B cell (primary cell): ENCODE results near the gene ABCB10. TPM values are rescaled to one million over a fixed set of nuclear protein-coding genes. Genes with fewer than 3 reads are reported as not detected.

Experiments used
- ATAC-seq: fragments of 200-7000 bp; cut with Tn5 transposase; one replicate; pipeline ENCODE4 v1.10.0; 2021; ENCODE audit warnings: low read depth, mild to moderate bottlenecking, moderate number of reproducible peaks, moderate library complexity
- CTCF ChIA-PET: fragments of 350-600 bp; sonication (Branson Sonifier 250); formaldehyde crosslinking; loops from one replicate; lab custom pipeline; 2021; ENCODE audit warnings: antibody characterized with exemption, inconsistent platforms; lab: Charles Lee
- POLR2A ChIA-PET: fragments of 350-600 bp; sonication (Branson Sonifier 250); formaldehyde crosslinking; loops from one replicate; lab custom pipeline; 2021; ENCODE audit warnings: antibody characterized with exemption; lab: Charles Lee
- DNase-seq: peaks from one replicate; pipeline ENCODE4 v3.0.0; 2013
- H2AFZ ChIP-seq: 2 replicates; pipeline ENCODE4 v1.6.1; 2012; ENCODE audit warnings: mild to moderate bottlenecking, low read depth, low read length; ENCODE audit not compliant: insufficient read depth, poor library complexity, severe bottlenecking
- H3K27ac ChIP-seq, 2 donors: 1 replicate in 1 of 2; 2 replicates in 1 of 2; pipeline ENCODE4 v1.5.1; 2012 to 2013; ENCODE audit warnings: low read length in 2 of 2, mild to moderate bottlenecking in 2 of 2, moderate library complexity in 1 of 2
- H3K27me3 ChIP-seq, 4 experiments: fragments of 200-600 bp in 1 of 4; sonication (generic) in 1 of 4; replicated peaks in 1 of 4; 1 replicate in 2 of 4; 2 replicates in 2 of 4; pipeline versions ENCODE4 v1.6.1 to v1.7.0; 2013 to 2016; ENCODE audit warnings: low read length in 3 of 4, mild to moderate bottlenecking in 2 of 4, mixed read lengths in 1 of 4, moderate library complexity in 1 of 4; ENCODE audit not compliant: insufficient read depth in 4 of 4, control insufficient read depth in 3 of 4; ENCODE audit errors: control extremely low read depth in 1 of 4
- H3K36me3 ChIP-seq, 2 experiments: replicated peaks in 1 of 2; 1 replicate in 1 of 2; 2 replicates in 1 of 2; pipeline versions ENCODE4 v1.6.1 to v1.7.1; 2013; ENCODE audit warnings: low read length in 1 of 2; ENCODE audit not compliant: insufficient read depth in 2 of 2, control insufficient read depth in 1 of 2; ENCODE audit errors: control extremely low read depth in 1 of 2, extremely low read depth in 1 of 2
- H3K4me1 ChIP-seq, 2 donors: fragments of 200-600 bp in 1 of 2; sonication (generic) in 1 of 2; 1 replicate in 1 of 2; 2 replicates in 1 of 2; pipeline versions ENCODE4 v1.5.1 to v1.6.1; 2013 to 2017; ENCODE audit warnings: low read length in 2 of 2; ENCODE audit not compliant: control insufficient read depth in 2 of 2, insufficient read depth in 2 of 2
- H3K4me2 ChIP-seq: replicated peaks from 2 replicates; pipeline ENCODE3; 2012; ENCODE audit warnings: mild to moderate bottlenecking, low read depth, low read length; ENCODE audit not compliant: poor library complexity, severe bottlenecking
- H3K4me3 ChIP-seq, 5 experiments: fragments of 200-600 bp in 1 of 5; sonication (generic) in 1 of 5; 1 replicate in 3 of 5; 2 replicates in 2 of 5; pipeline versions ENCODE4 v1.5.1 to v1.7.0; 2011 to 2016; ENCODE audit warnings: low read length in 4 of 5, mild to moderate bottlenecking in 4 of 5, low read depth in 2 of 5, control low read depth in 1 of 5, moderate library complexity in 1 of 5; ENCODE audit not compliant: insufficient read depth in 1 of 5; ENCODE audit errors: control extremely low read depth in 1 of 5, extremely low read depth in 1 of 5
- H3K79me2 ChIP-seq: fragments of 200-600 bp; sonication (generic); one replicate; pipeline ENCODE4 v1.6.0; 2016; ENCODE audit warnings: low read length; ENCODE audit not compliant: control insufficient read depth, insufficient read depth
- H3K9ac ChIP-seq: fragments of 200-600 bp; sonication (generic); 2 replicates; pipeline ENCODE4 v1.6.1; 2017; ENCODE audit warnings: mild to moderate bottlenecking, low read length, moderate library complexity
- H3K9me3 ChIP-seq, 3 donors: one replicate each; pipeline versions ENCODE4 v1.6.1 to v1.7.1; 2013; ENCODE audit warnings: low read length in 2 of 3; ENCODE audit not compliant: control insufficient read depth in 2 of 3, insufficient read depth in 1 of 3; ENCODE audit errors: control extremely low read depth in 1 of 3
- H4K20me1 ChIP-seq: 2 replicates; pipeline ENCODE4 v1.6.0; 2012; ENCODE audit warnings: mild to moderate bottlenecking, low read length; ENCODE audit not compliant: insufficient read depth, control insufficient read depth, poor library complexity, severe bottlenecking
- H3K27ac Mint-ChIP-seq: one replicate; pipeline ENCODE4 v1.8.0; 2021; ENCODE audit warnings: mixed read lengths
- H3K27me3 Mint-ChIP-seq: one replicate; pipeline ENCODE4 v1.8.0; 2021; ENCODE audit warnings: mixed read lengths
- H3K4me1 Mint-ChIP-seq: one replicate; pipeline ENCODE4 v1.8.0; 2021; ENCODE audit warnings: mixed read lengths
- H3K4me3 Mint-ChIP-seq: one replicate; pipeline ENCODE4 v1.8.0; 2021; ENCODE audit warnings: mixed read lengths
- H3K9me3 Mint-ChIP-seq: one replicate; pipeline ENCODE4 v1.8.0; 2022; ENCODE audit warnings: mixed read lengths; ENCODE audit not compliant: insufficient read depth
- CTCF ChIP-seq: fragments of 200-600 bp; IDR thresholded peaks from one replicate; pipeline ENCODE4 v1.8.0; 2022; ENCODE audit warnings: antibody characterized with exemption, mild to moderate bottlenecking
- EZH2 ChIP-seq: IDR thresholded peaks from 2 replicates; pipeline ENCODE4 v1.6.1; 2012; ENCODE audit warnings: borderline replicate concordance, low read depth, mild to moderate bottlenecking, moderate library complexity, low read length; ENCODE audit not compliant: insufficient read depth, poor library complexity, severe bottlenecking
- WGBS: methylation state at CpG from one replicate; pipeline ENCODE4 v1.1.5; 2013; ENCODE audit warnings: missing lambda C conversion rate; ENCODE audit not compliant: insufficient coverage; 5-methylcytosine and 5-hydroxymethylcytosine counted together
- intact Hi-C: fragments of 100-400 bp; cut with micrococcal nuclease; formaldehyde crosslinking; loops from one replicate; pipeline ENCODE4 v1.10.0; 2022
- polyA plus RNA-seq: library from polyadenylated mRNA; depleted of rRNA; stranded (reverse); fragments of >200 nt; gene quantifications from 2 replicates; pipeline ENCODE4 v1.2.3, GENCODE V29; 2012
- total RNA-seq, 2 donors: library from RNA; stranded (reverse); fragments of 120-200 nt in 1 of 2; gene quantifications; 1 replicate in 1 of 2; 2 replicates in 1 of 2; pipeline versions ENCODE4 v1.2.3 to v1.2.4, GENCODE V29; 2013 to 2022

Gene ABCB10
- total and polyA plus RNA-seq, 2 donors (not counting 1 experiment from before 2014, with no cell fraction given), result 6.5 to 18.6 TPM

DNA sequence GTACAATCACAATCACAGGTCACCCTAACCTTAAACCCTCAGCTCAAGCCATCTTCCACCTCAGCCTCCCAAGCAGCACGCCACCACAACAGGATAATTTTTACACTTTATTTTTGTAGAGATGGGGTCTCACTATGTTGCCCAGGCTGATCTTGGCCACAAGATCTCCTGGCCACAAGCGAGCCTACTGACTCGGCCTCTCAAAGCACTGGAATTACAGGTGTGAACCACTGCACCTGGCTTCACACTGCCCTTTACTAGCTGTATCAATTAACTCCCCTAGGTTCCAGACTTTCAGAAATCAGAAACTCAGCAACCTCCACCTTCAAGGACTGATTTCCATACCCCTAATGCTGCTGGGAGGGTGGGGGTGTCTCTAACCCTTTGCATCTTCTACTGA is 87.3 kb downstream of the ABCB10 start:
- H3K27me3 Mint-ChIP-seq, result no peaks in the 10 kb centered on the region
- no peak overlapping the region for H3K9ac ChIP-seq
- no peak overlapping the region for H2AFZ ChIP-seq
- peaks cover 4% of the 10 kb centered on the region for H3K4me1 Mint-ChIP-seq
- TF ChIP-seq EZH2 (no peak), CTCF (no peak)
- no peaks in the 10 kb centered on the region for H3K27me3 ChIP-seq
- no peak overlapping the region for H3K4me3 Mint-ChIP-seq
- no peak overlapping the region for H3K27ac Mint-ChIP-seq
- WGBS, result 100% methylated on average over 3 of the region's 3 CpGs
- H3K36me3 ChIP-seq, result peaks cover 13 to 72% of the 10 kb centered on the region in 2 experiments
- no peaks in the 10 kb centered on the region for H3K4me1 ChIP-seq
- no peaks in the 10 kb centered on the region for H4K20me1 ChIP-seq
- no peak for DNase-seq
- no peaks in the 10 kb centered on the region for H3K9me3 ChIP-seq
- H3K27ac ChIP-seq, result no peak overlapping the region
- no peaks in the 10 kb centered on the region for H3K9me3 Mint-ChIP-seq
- ChIA-PET CTCF (interaction anchor here (7.5 kb wide), 1 partner anchor 10 kb away, joined by 47 read pairs; no protein-coding TSS in a partner anchor), POLR2A (no interaction called here)
- no peak overlapping the region for H3K4me3 ChIP-seq
- peaks cover 8% of the 10 kb centered on the region for H3K79me2 ChIP-seq
- no peak for ATAC-seq
- no peak overlapping the region for H3K4me2 ChIP-seq
- intact Hi-C loops, result no loop called here

- no peak overlapping the region for H3K9ac ChIP-seq
- Mint-ChIP-seq H3K27me3 (no peaks in the 10 kb centered on the region), H3K9me3 (no peaks in the 10 kb centered on the region), H3K4me3 (no peak overlapping the region), H3K27ac (no peak overlapping the region), H3K4me1 (peaks cover 4% of the 10 kb centered on the region)
- ChIA-PET POLR2A (no interaction called here), CTCF (interaction anchor here (7.5 kb wide), 1 partner anchor 11 kb away, joined by 47 read pairs; no protein-coding TSS in a partner anchor)
- no peak overlapping the region for H2AFZ ChIP-seq
- H3K27ac ChIP-seq, result no peak overlapping the region
- ATAC-seq (no peak), DNase-seq (no peak)
- no peak overlapping the region for H3K4me2 ChIP-seq
- peaks cover 13 to 74% of the 10 kb centered on the region in 2 experiments for H3K36me3 ChIP-seq
- no peaks in the 10 kb centered on the region for H3K27me3 ChIP-seq
- TF ChIP-seq EZH2 (no peak), CTCF (no peak)
- intact Hi-C loops, result no loop called here
- WGBS, result 94% methylated on average over 8 of the region's 8 CpGs
- no peaks in the 10 kb centered on the region for H3K9me3 ChIP-seq
- H3K4me1 ChIP-seq, result no peaks in the 10 kb centered on the region
- no peaks in the 10 kb centered on the region for H4K20me1 ChIP-seq
- H3K4me3 ChIP-seq, result no peak overlapping the region
- peaks cover 8% of the 10 kb centered on the region for H3K79me2 ChIP-seq
Measured at GRCh38 chr1:229470406-229471043, 88.0 kb downstream of the ABCB10 start.
